ENCODE results near the gene RHBDD1.
"Not testable (repeated sequence)": the region's sequence is repeated elsewhere in the genome, so short reads cannot be mapped to it uniquely, and the experiment has no call there.

The RHBDD1 gene

GRCh38 chr2:226839951-226840350, 4.1 kb downstream of the RHBDD1 start:
- no peak for DNase-seq (ENCODE audit: low read depth in 2 of 3, low spot score in 2 of 3)

GRCh38 chr2:226843001-226843400, 7.1 kb downstream of the RHBDD1 start:
- DNase-seq (ENCODE audit: low read depth in 2 of 3, low spot score in 2 of 3) = not testable (repeated sequence)

- DNase-seq (ENCODE audit: low read depth in 2 of 3, low spot score in 2 of 3) = no peak
Measured at GRCh38 chr2:226845386-226846116, 9.7 kb downstream of the RHBDD1 start.

DNA sequence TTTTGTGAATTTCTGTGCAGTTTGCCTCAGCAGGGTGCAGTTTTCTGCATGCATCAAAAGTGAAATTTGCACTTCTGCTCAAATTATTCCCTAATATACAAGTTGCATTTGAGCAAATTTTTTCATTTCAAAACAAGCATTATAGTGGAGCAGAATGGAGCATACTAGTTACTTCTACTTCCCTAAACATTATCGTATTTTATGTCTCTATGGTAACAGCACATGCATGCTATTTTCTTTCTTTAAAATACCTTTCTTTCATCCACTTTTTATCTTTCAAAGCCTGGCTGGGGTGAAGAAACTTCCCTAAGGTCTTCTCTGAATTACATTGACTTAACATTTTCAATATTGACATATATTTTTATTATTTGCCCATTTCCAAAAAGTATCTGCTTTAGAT, 11.2 kb downstream of the RHBDD1 start:
- DNase-seq (ENCODE audit: low read depth in 2 of 3, low spot score in 2 of 3) = no peak

DNA sequence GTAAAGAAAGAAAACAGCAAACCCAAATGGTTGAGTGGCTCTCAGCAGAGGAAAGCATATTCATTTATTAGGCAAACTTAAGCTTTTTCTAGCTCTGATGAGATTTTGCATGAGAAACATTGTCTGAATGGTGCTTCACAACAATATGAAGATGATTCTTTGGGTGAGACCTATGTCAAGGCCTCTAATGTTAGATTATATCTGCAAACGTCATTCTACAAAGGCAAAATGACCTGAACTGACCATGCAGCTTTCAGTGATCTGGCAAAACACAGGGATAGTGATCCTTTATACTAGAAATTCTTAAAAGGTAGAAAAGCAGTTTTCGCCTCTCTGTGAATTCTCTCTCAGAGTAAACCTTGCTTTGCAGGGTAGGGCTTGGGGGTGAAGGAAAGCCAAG, 11.7 kb downstream of the RHBDD1 start:
- DNase-seq (ENCODE audit: low read depth in 2 of 3, low spot score in 2 of 3) = no peak

GRCh38 chr2:226849349-226849748, 13.5 kb downstream of the RHBDD1 start:
- no peak for DNase-seq (ENCODE audit: low read depth in 2 of 3, low spot score in 2 of 3)

- no peak for DNase-seq (ENCODE audit: low read depth in 2 of 3, low spot score in 2 of 3)
Measured at GRCh38 chr2:226850024-226850423, 14.2 kb downstream of the RHBDD1 start.

DNA sequence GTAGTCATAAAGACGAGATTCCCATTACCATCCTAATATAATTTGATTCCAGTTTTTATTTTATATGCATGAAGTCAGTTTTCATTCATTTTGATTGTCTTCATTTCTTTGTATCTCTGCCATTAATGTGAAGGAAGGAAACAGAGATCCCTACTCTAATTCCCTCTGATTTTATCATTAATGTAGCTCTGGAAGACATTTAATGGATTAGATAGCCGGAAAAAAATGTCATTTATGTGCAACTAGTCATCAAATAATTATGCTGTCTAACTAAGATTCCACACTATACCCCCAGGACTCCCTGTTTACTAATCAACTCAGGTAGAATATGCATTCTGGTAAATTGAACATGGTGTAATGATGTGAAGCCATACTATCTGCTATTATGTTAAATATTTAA, 19.9 kb downstream of the RHBDD1 start:
- no peak for DNase-seq (ENCODE audit: low read depth in 2 of 3, low spot score in 2 of 3)

DNA sequence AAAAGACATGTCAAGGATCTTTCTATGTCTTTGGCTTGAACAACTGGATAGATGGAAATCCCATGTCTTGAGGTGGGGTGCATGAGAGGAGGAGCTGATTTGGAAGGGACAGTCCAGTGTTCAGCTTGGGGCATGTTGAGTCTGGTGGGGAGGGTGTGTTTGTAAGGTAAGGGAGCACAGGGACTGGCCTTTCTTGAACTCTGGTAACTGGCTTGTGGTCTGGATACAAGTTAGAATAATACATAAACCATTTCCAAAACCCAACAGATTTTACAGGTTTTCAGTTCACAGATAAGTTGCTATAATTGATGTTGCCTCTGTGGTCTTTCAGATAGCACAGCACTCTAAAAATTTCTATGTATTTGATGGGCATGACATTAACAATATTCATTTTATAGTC, 24.2 kb downstream of the RHBDD1 start:
- no peak for DNase-seq (ENCODE audit: low read depth in 2 of 3, low spot score in 2 of 3)

DNA sequence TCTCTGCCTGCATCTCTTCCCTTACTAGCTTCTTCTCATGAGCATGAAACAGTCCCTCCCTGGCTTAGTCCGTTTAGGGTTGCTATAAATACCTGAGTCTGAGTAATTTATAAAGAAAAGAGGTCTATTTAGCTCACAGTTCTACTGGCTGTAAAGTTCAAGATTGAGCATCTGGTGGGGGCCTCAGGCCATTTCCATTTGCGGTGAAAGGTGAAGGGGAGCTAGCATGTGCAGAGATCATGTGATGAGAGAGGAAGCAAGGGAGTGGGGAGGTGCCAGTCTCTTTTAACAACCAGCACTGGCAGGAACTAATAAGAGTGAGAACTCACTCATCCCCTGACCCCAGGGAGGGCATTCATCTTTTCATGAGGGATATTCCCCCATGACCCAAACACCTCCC, 26.8 kb downstream of the RHBDD1 start:
- DNase-seq (ENCODE audit: low read depth in 2 of 3, low spot score in 2 of 3) = no peak

GRCh38 chr2:226865273-226865672, 29.4 kb downstream of the RHBDD1 start:
- no peak for DNase-seq (ENCODE audit: low read depth in 2 of 3, low spot score in 2 of 3)

DNA sequence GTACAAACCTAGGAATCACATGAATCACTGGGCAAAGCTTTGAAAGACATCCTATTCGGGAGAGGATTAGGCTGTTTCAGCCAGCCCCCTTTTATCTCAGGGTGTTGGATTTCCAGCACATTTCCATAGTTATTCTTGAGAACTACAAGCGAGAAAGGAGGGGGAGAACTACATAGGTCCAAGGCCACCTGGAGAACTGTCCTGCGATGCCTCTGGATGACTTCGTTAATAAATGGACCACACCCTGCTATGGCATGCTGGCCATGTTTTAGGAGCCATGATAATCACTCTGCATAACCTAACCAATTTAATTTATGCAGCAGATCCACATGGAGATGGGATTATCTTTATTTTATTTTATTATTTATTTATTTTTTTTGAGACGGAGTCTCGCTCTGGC, 29.9 kb downstream of the RHBDD1 start:
- no peak for DNase-seq (ENCODE audit: low read depth in 2 of 3, low spot score in 2 of 3)

GRCh38 chr2:226868331-226869162, 32.7 kb downstream of the RHBDD1 start:
- DNase-seq (ENCODE audit: low read depth in 2 of 3, low spot score in 2 of 3) = no peak

GRCh38 chr2:226869371-226869770, 33.5 kb downstream of the RHBDD1 start:
- no peak for DNase-seq (ENCODE audit: low read depth in 2 of 3, low spot score in 2 of 3)

DNA sequence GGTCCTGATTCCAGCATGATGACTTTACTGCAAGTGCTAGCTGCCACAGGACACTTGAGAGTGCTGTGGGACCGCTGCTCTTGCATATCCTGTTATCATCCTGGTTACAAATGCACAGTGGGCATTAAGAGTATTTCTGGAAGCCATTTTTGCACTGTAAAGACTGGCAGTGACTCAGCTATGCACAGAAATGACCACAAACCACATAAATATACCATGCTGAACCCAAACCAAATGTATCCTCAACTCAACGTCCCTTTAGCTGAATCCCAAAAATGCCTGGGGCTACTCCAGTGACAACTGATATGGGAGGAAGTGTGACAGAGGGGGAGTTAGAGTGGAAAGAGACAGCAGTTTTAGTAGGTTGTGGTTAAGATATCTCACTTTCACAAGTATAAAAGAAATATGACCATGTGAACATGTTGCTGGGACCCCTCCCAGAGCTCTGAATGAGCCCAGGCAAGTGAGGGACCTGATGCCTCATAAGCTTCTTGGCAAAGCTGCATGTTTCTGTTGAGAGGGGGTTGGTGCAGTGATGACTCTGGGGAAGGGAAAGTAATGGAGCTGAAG, 37.3 kb downstream of the RHBDD1 start:
- DNase-seq (ENCODE audit: low read depth in 2 of 3, low spot score in 2 of 3) = no peak

DNA sequence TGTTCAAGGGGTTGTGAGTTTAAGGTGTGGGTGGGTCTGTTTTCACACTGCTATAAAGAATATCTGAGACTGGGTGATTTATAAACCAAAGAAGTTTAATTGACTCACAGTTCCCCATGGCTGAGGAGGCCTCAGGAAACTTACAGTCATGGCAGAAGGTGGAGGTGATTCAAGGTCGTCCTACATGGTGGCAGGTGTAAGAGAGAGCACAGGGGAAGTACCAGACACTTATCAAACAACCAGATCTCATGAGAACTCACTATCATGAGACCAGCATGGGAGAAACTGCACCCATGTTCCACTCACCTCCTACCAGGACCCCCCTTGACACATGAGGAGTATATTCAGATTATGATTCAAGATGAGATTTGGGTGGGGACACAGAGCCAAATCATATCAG, 38.0 kb downstream of the RHBDD1 start:
- DNase-seq (ENCODE audit: low read depth in 2 of 3, low spot score in 2 of 3) = no peak

DNA sequence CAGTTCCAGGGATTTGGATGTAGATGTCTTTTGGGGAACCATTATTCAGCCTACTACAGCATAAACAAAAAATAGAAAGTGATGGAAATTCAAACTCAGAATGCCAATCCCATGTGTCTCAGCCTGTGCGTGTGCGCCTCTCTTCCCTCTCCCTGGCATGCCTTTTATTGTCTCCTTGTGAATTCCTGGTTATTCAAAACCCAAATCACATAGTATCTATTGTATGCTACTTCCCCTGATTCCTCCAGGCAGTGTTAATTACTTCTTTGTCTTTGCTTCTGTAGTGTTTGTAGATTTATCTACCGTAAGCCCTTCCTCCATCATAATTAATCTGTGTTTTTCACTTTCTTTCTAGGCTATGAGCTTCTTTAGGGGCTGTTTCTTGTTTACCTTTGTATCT, 38.9 kb downstream of the RHBDD1 start:
- DNase-seq (ENCODE audit: low read depth in 2 of 3, low spot score in 2 of 3) = no peak

DNA sequence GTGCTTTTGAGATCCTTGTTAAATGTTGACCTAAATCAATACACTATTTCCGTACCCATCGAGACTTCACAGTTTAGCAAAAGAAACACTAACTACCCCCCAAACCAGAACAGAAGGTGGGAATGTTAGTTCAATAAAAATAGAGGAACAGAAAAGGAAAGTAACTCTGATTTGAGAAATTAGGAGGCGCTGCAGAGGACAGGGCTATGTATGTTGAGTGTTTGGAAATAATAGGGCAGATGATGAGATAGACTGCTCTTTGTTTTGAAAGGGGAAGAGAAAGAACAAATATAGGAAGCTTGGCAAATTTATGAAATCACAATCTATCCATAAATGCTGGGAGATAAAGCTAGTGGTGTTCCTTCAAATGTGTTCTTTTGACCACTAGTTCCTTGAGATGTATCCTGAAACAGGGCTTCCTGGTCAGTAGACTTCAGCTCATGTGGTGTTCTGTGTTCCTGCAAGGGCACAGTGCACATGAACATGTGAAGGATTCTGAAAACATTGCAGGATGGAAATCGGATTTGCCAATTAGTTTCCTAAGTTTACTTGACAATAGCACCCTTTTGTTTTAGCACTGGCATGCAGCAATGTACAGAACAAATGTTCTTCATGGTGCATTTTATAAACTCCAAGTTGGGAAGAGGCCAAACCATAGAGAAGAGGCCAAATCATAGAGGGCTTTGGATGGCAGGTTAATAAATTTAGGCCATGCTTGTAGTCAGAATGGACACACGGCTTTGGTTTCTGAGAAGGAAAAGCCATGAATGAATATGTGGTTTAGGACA, 39.8 kb downstream of the RHBDD1 start:
- DNase-seq (ENCODE audit: low read depth in 2 of 3, low spot score in 2 of 3) = no peak

DNA sequence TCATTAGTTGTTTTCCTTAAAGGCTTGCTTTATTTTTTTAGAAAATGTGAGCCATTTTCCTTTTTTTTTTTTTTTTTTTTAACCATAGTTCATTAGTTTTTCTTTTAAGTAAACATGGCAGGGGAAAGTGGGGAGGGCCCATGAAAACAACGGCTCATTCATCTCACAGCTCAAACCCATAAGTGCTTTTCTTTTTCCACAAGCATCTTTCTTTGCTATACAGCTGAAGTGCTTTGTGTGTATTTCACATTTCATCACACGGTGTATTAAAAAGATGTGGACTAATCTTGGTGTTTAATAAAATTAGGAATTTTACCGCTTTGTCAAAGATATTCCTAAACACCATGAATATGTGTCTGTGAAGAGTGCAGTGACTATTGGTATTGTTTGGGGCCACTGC, 41.6 kb downstream of the RHBDD1 start:
- DNase-seq (ENCODE audit: low read depth in 2 of 3, low spot score in 2 of 3) = no peak

DNA sequence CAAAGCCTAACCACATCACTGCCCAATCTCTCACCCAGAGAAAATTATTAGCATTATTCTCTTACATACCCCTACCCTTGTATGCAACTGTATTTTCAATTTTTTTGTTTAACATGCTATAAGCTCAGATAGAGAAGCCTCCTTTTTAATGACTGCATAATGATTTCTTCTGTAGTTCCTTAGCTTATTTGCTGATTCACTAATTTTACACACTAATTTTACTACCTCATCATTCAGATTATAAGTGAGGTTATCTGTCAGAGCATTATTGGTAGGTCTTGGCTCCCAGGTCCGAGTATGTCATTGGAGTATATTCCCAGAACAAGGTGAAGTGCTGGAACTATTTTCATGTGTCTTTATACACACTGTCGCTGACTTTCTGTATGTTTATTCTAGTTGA, 45.4 kb downstream of the RHBDD1 start:
- no peak for DNase-seq (ENCODE audit: low read depth in 2 of 3, low spot score in 2 of 3)

DNA sequence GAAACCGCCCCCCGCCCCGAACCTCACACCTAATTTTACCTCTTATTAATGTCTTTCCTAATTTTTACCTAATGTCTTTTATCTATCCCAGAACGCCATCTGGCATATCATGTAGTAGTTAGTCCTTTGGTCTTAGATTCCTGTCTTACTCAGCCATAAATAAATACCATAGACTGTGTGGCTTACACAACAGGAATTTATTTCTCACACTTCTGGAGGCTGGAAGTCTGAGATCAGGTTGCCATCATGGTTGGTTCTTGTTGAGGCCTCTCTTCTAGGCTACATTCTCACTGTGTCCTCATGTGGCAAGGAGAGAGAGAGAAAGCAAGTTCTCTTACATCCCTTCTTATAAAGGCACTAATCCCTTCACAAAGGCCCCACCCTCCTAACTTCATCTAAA, 46.8 kb downstream of the RHBDD1 start:
- DNase-seq (ENCODE audit: low read depth in 2 of 3, low spot score in 2 of 3) = no peak
